HCT116 (cell line): ENCODE data around the gene TMEM126B.

Source experiments
- CEBPB ChIP-seq: IDR thresholded peaks from 2 replicates; pipeline ENCODE4 v1.6.1; 2012; ENCODE audit warnings: low read depth
- CTCF ChIP-seq, 3 experiments: fragments of 200-600 bp in 1 of 3; sonication (generic) in 1 of 3; IDR thresholded peaks in 2 of 3; conservative IDR thresholded peaks in 1 of 3; 2 replicates each; pipeline ENCODE4 v1.5.1; 2012 to 2017; ENCODE audit warnings: low read depth in 2 of 3, low read length in 2 of 3, antibody characterized with exemption in 1 of 3, borderline replicate concordance in 1 of 3, control low read depth in 1 of 3, mild to moderate bottlenecking in 1 of 3, mixed read lengths in 1 of 3, mixed run types in 1 of 3, moderate library complexity in 1 of 3; ENCODE audit not compliant: insufficient read depth in 1 of 3
- EZH2phosphoT487 ChIP-seq: fragments of 200-600 bp; IDR thresholded peaks from 2 replicates; pipeline ENCODE4 v1.6.1; 2018; ENCODE audit warnings: antibody characterized with exemption, borderline replicate concordance
- FOSL1 ChIP-seq: IDR thresholded peaks from 2 replicates; pipeline ENCODE4 v1.6.1; 2012; ENCODE audit warnings: low read depth
- POLR2A ChIP-seq: IDR thresholded peaks from 2 replicates; pipeline ENCODE4 v1.7.0; 2011; ENCODE audit warnings: borderline replicate concordance; ENCODE audit not compliant: insufficient read depth, insufficient read length; ENCODE audit errors: extremely low read depth
- REST ChIP-seq: IDR thresholded peaks from 2 replicates; pipeline ENCODE4 v1.6.1; 2012; ENCODE audit warnings: low read depth

GRCh38 chr11:85663080-85663752 lies 34.8 kb downstream of the TMEM126B start:
- TF ChIP-seq CEBPB (no peak), CTCF (IDR thresholded peaks at IDR 0.05 in 2 of 3, conservative IDR thresholded peaks at IDR 0.05 in 1 of 3; ENCODE audit: borderline replicate concordance in 1 of 3, insufficient read depth in 1 of 3, low read depth in 2 of 3, low read length in 2 of 3) (no peak), REST (no peak), POLR2A (no peak), FOSL1 (no peak), EZH2phosphoT487 (no peak)
